ENCODE data around the gene MB21D2. TPM values are rescaled to one million over a fixed set of nuclear protein-coding genes. Genes with fewer than 3 reads are reported as not detected.

The MB21D2 gene
- total RNA-seq, 1 experiment from 2014 or later: 2.8 TPM

GRCh38 chr3:192824313-192824712, 93.3 kb downstream of the MB21D2 start:
- no peaks in the 10 kb centered on the region for H3K9me3 ChIP-seq (ENCODE audit: control insufficient read depth in 1 of 2, insufficient read depth in 1 of 2, low read depth in 1 of 2, low read length in 2 of 2)
- H3K27ac ChIP-seq (ENCODE audit: low read depth, low read length): no peak overlapping the region
- H3K4me3 ChIP-seq (replicated peaks in 1 of 2; ENCODE audit: low read depth in 1 of 2, low read length in 2 of 2): no peak overlapping the region
- CTCF ChIA-PET: no interaction called here
- H3K27me3 ChIP-seq (ENCODE audit: insufficient read depth, low read length): no peaks in the 10 kb centered on the region
- BruUV-seq (replicated peaks): no TSS peak
- H3K4me2 ChIP-seq (ENCODE audit: low read length): no peak overlapping the region
- peaks cover 4 to 11% of the 10 kb centered on the region in 2 experiments; a peak in 3 of 4 replicates for H3K4me1 ChIP-seq (ENCODE audit: control insufficient read depth in 1 of 2, insufficient read depth in 2 of 2, low read length in 2 of 2)
- H3K9ac ChIP-seq (ENCODE audit: low read length): no peak overlapping the region
- RAD21 ChIA-PET (ENCODE audit: low non-redundant PET in 1 of 2, low total read pairs in 2 of 2, uncharacterized antibody in 2 of 2, unreplicated experiment in 2 of 2): no interaction called here
- no peaks in the 10 kb centered on the region for H3K36me3 ChIP-seq (ENCODE audit: control insufficient read depth in 1 of 2, insufficient read depth in 2 of 2, low read length in 2 of 2)
- H4K20me1 ChIP-seq (ENCODE audit: insufficient read depth): no peaks in the 10 kb centered on the region
- TF ChIP-seq TCF7L2 (IDR thresholded peaks at IDR 0.05; ENCODE audit: borderline replicate concordance, extremely low read depth, insufficient read depth, insufficient read length) (no peak), EGR1 (IDR thresholded peaks at IDR 0.05; ENCODE audit: low read depth) (no peak), JUND (IDR thresholded peaks at IDR 0.05) (no peak), SP1 (IDR thresholded peaks at IDR 0.05; ENCODE audit: low read depth) (no peak), CEBPB (IDR thresholded peaks at IDR 0.05; ENCODE audit: low read depth) (no peak)
- POLR2A ChIA-PET: no interaction called here
- ATAC-seq (no peak), DNase-seq (ENCODE audit: low read depth, low spot score) (no peak)
- H3K9me2 ChIP-seq (ENCODE audit: insufficient read depth): no peaks in the 10 kb centered on the region
- intact Hi-C loops (cut with micrococcal nuclease): no loop called here
- H3K79me2 ChIP-seq (ENCODE audit: insufficient read depth, low read length): no peaks in the 10 kb centered on the region
- no peak overlapping the region for H2AFZ ChIP-seq (ENCODE audit: low read depth, low read length, poor library complexity, severe bottlenecking)

- TF ChIP-seq POLR2AphosphoS5 (IDR thresholded peaks at IDR 0.05; ENCODE audit: low read depth, low read length): no peak
- no peak for TF ChIP-seq ZFX (IDR thresholded peaks at IDR 0.05)
- no peak for TF ChIP-seq RAD21 (IDR thresholded peaks at IDR 0.05; ENCODE audit: low read depth)
- TF ChIP-seq CEBPB (IDR thresholded peaks at IDR 0.05; ENCODE audit: low read depth): no peak
- no peak for TF ChIP-seq ELF1 (IDR thresholded peaks at IDR 0.05; ENCODE audit: borderline replicate concordance, low read depth)
- TF ChIP-seq REST (IDR thresholded peaks at IDR 0.05; ENCODE audit: low read depth): no peak
- TF ChIP-seq ZNF274 (IDR thresholded peaks at IDR 0.05; ENCODE audit: low read depth, low read length): no peak
- no peak for TF ChIP-seq JUND (IDR thresholded peaks at IDR 0.05)
- TF ChIP-seq YY1 (IDR thresholded peaks at IDR 0.05; ENCODE audit: extremely low read depth, insufficient replicate concordance, low read depth, low read length): no peak
- BruUV-seq (replicated peaks): no TSS peak
- CTCF ChIA-PET: interaction anchor here (1.2 kb wide), 2 partner anchors 67 to 220 kb away, joined by 3 to 7 read pairs; no protein-coding TSS in a partner anchor
- no peaks in the 10 kb centered on the region for H3K79me2 ChIP-seq (ENCODE audit: insufficient read depth, low read length)
- H3K9me2 ChIP-seq (ENCODE audit: insufficient read depth): no peaks in the 10 kb centered on the region
- no peak overlapping the region for H3K9ac ChIP-seq (ENCODE audit: low read length)
- H3K36me3 ChIP-seq (ENCODE audit: control insufficient read depth in 1 of 2, insufficient read depth in 2 of 2, low read length in 2 of 2): no peaks in the 10 kb centered on the region
- no peaks in the 10 kb centered on the region for H3K27me3 ChIP-seq (ENCODE audit: insufficient read depth, low read length)
- intact Hi-C loops (cut with micrococcal nuclease): no loop called here
- no peak for ATAC-seq
- H2AFZ ChIP-seq (ENCODE audit: low read depth, low read length, poor library complexity, severe bottlenecking): no peak overlapping the region
- RAD21 ChIA-PET (ENCODE audit: low non-redundant PET in 1 of 2, low total read pairs in 2 of 2, uncharacterized antibody in 2 of 2, unreplicated experiment in 2 of 2): no interaction called here
- no peak overlapping the region for H3K4me3 ChIP-seq (replicated peaks in 1 of 2; ENCODE audit: low read depth in 1 of 2, low read length in 2 of 2)
- H3K27ac ChIP-seq (ENCODE audit: low read depth, low read length): no peak overlapping the region
- no peaks in the 10 kb centered on the region for H3K9me3 ChIP-seq (ENCODE audit: control insufficient read depth in 1 of 2, insufficient read depth in 1 of 2, low read depth in 1 of 2, low read length in 2 of 2)
- H3K4me1 ChIP-seq (ENCODE audit: control insufficient read depth in 1 of 2, insufficient read depth in 2 of 2, low read length in 2 of 2): peaks cover 11 to 26% of the 10 kb centered on the region in 2 experiments
- no peak overlapping the region for H3K4me2 ChIP-seq (ENCODE audit: low read length)
- POLR2A ChIA-PET: no interaction called here
- H4K20me1 ChIP-seq (ENCODE audit: insufficient read depth): no peaks in the 10 kb centered on the region
- no peak for DNase-seq (ENCODE audit: low read depth, low spot score)
These were observed 96.5 kb downstream of the MB21D2 start for GRCh38 chr3:192821161-192821560.

All from HCT116 (cell line).